IMR-90 (cell line): ENCODE results near the gene GPR37. TPM values are rescaled to one million over a fixed set of nuclear protein-coding genes. Genes with fewer than 3 reads are reported as not detected.

Experiments used
- ATAC-seq: fragments of 200-7000 bp; cut with Tn5 transposase; 2 replicates; pipeline ENCODE4 v1.9.1; 2020; ENCODE audit warnings: low read depth, mild to moderate bottlenecking, moderate library complexity
- BruUV-seq: library from RNA; stranded (reverse); fragments of 400-500 nt; replicated peaks from 2 replicates; lab custom pipeline; 2021; lab: Mats Ljungman, UMichigan
- CTCF ChIA-PET: fragments of 300-600 bp; formaldehyde crosslinking; extraction: SDS; loops from one replicate; lab custom pipeline; 2021; ENCODE audit warnings: antibody characterized with exemption; lab: Yijun Ruan, JAX
- POLR2A ChIA-PET: fragments of 300-600 bp; sonication (Branson Sonifier 250); formaldehyde crosslinking; loops from one replicate; lab custom pipeline; 2022; ENCODE audit warnings: antibody characterized with exemption; ENCODE audit not compliant: unreplicated experiment; lab: Charles Lee
- DNase-seq: peaks from one replicate; pipeline ENCODE4 v3.0.0; 2013
- H2AFZ ChIP-seq: replicated peaks from 2 replicates; pipeline ENCODE3; 2013; ENCODE audit warnings: low read length, mild to moderate bottlenecking; ENCODE audit not compliant: poor library complexity
- H2AK5ac ChIP-seq: 2 replicates; pipeline ENCODE4 v1.6.1; 2013; ENCODE audit warnings: low read depth, low read length, inconsistent platforms
- H2AK9ac ChIP-seq: replicated peaks from 2 replicates; pipeline ENCODE3; 2013; ENCODE audit warnings: mild to moderate bottlenecking, low read depth, low read length, moderate library complexity; ENCODE audit not compliant: poor library complexity
- H2BK120ac ChIP-seq: 2 replicates; pipeline ENCODE4 v1.6.1; 2013; ENCODE audit warnings: low read depth, low read length, inconsistent platforms
- H2BK15ac ChIP-seq: 3 replicates; pipeline ENCODE4 v1.6.1; 2013; ENCODE audit warnings: low read depth, low read length, inconsistent platforms
- H2BK20ac ChIP-seq: 2 replicates; pipeline ENCODE4 v1.6.1; 2013; ENCODE audit warnings: low read depth, mild to moderate bottlenecking, inconsistent platforms, low read length, moderate library complexity
- H2BK5ac ChIP-seq: 2 replicates; pipeline ENCODE4 v1.6.1; 2013; ENCODE audit warnings: mild to moderate bottlenecking, low read depth, low read length, inconsistent platforms; ENCODE audit not compliant: poor library complexity, severe bottlenecking
- H3K14ac ChIP-seq: replicated peaks from 2 replicates; pipeline ENCODE4 v1.6.1; 2013; ENCODE audit warnings: low read depth, low read length, inconsistent platforms
- H3K18ac ChIP-seq: 2 replicates; pipeline ENCODE4 v1.6.1; 2013; ENCODE audit warnings: low read depth, low read length, control low read depth
- H3K23ac ChIP-seq: 2 replicates; pipeline ENCODE4 v1.6.1; 2013; ENCODE audit warnings: low read depth, low read length, inconsistent platforms
- H3K27ac ChIP-seq: 2 replicates; pipeline ENCODE4 v1.5.1; 2013; ENCODE audit warnings: mild to moderate bottlenecking, control low read depth, low read length; ENCODE audit not compliant: insufficient read depth
- H3K27me3 ChIP-seq: 2 replicates; pipeline ENCODE4 v1.6.1; 2013; ENCODE audit warnings: low read length; ENCODE audit not compliant: control insufficient read depth, insufficient read depth
- H3K36me3 ChIP-seq: 2 replicates; pipeline ENCODE4 v1.6.1; 2013; ENCODE audit warnings: low read length, mixed read lengths; ENCODE audit not compliant: control insufficient read depth, insufficient read depth
- H3K4ac ChIP-seq: 2 replicates; pipeline ENCODE4 v1.6.1; 2013; ENCODE audit warnings: low read depth, low read length, inconsistent platforms
- H3K4me1 ChIP-seq: 2 replicates; pipeline ENCODE4 v1.6.1; 2013; ENCODE audit warnings: low read length, mixed read lengths; ENCODE audit not compliant: control insufficient read depth, insufficient read depth
- H3K4me2 ChIP-seq: 2 replicates; pipeline ENCODE4 v1.6.1; 2013; ENCODE audit warnings: low read depth, mild to moderate bottlenecking, control low read depth, low read length, moderate library complexity
- H3K4me3 ChIP-seq: 2 replicates; pipeline ENCODE4 v1.5.1; 2013; ENCODE audit warnings: low read depth, mild to moderate bottlenecking, control low read depth, low read length, moderate library complexity; ENCODE audit not compliant: insufficient read depth
- H3K56ac ChIP-seq: 2 replicates; pipeline ENCODE4 v1.6.1; 2013; ENCODE audit warnings: low read length, inconsistent platforms; ENCODE audit not compliant: insufficient read depth; ENCODE audit errors: extremely low read depth
- H3K79me1 ChIP-seq, 2 experiments: 2 replicates each; pipeline ENCODE4 v1.6.1; 2013; ENCODE audit warnings: low read length in 2 of 2, inconsistent platforms in 1 of 2, low read depth in 1 of 2
- H3K9ac ChIP-seq: 2 replicates; pipeline ENCODE4 v1.6.1; 2013; ENCODE audit warnings: low read depth, low read length, control low read depth
- H3K9me1 ChIP-seq: 2 replicates; pipeline ENCODE4 v1.6.1; 2013; ENCODE audit warnings: low read length, inconsistent platforms; ENCODE audit not compliant: insufficient read depth
- H3K9me3 ChIP-seq: 2 replicates; pipeline ENCODE4 v1.6.1; 2013; ENCODE audit warnings: low read length; ENCODE audit not compliant: control insufficient read depth, insufficient read depth
- H4K20me1 ChIP-seq: 2 replicates; pipeline ENCODE4 v1.6.1; 2013; ENCODE audit warnings: low read length, inconsistent platforms; ENCODE audit not compliant: insufficient read depth
- H4K5ac ChIP-seq: 2 replicates; pipeline ENCODE4 v1.6.1; 2013; ENCODE audit warnings: mild to moderate bottlenecking, low read depth, low read length, control low read depth
- H4K8ac ChIP-seq, 2 experiments: 2 replicates each; pipeline ENCODE4 v1.6.1; 2013; ENCODE audit warnings: low read depth in 2 of 2, low read length in 2 of 2, control low read depth in 1 of 2, inconsistent platforms in 1 of 2
- H4K91ac ChIP-seq: 2 replicates; pipeline ENCODE4 v1.6.1; 2013; ENCODE audit warnings: low read depth, low read length, inconsistent platforms; ENCODE audit not compliant: insufficient read depth
- BHLHE40 ChIP-seq: fragments of 150-350 bp; IDR thresholded peaks from 2 replicates; pipeline ENCODE4 v1.6.1; 2016; ENCODE audit warnings: mild to moderate bottlenecking, low read depth, low read length
- CEBPB ChIP-seq: IDR thresholded peaks from 2 replicates; pipeline ENCODE4 v1.6.1; 2012; ENCODE audit warnings: low read depth, low read length, improper control_type of control experiment
- CHD1 ChIP-seq: IDR thresholded peaks from 2 replicates; pipeline ENCODE4 v1.6.1; 2012; ENCODE audit warnings: low read depth, low read length, improper control_type of control experiment
- CTCF ChIP-seq: conservative IDR thresholded peaks from 2 replicates; pipeline ENCODE4 v1.5.1; 2012; ENCODE audit warnings: mild to moderate bottlenecking, low read depth, low read length, improper control_type of control experiment
- NFE2L2 ChIP-seq: fragments of 150-350 bp; IDR thresholded peaks from 2 replicates; pipeline ENCODE4 v1.6.1; 2016; ENCODE audit warnings: low read depth, mild to moderate bottlenecking, low read length
- POLR2A ChIP-seq: IDR thresholded peaks from 2 replicates; pipeline ENCODE4 v1.6.1; 2012; ENCODE audit warnings: mild to moderate bottlenecking, low read depth, low read length
- RFX5 ChIP-seq: IDR thresholded peaks from 2 replicates; pipeline ENCODE4 v1.8.0; 2012; ENCODE audit warnings: low read depth, mild to moderate bottlenecking, low read length, moderate library complexity
- SMC3 ChIP-seq: fragments of 150-350 bp; IDR thresholded peaks from 2 replicates; pipeline ENCODE4 v1.6.1; 2016; ENCODE audit warnings: low read depth, mild to moderate bottlenecking, antibody characterized with exemption, low read length, moderate library complexity
- USF2 ChIP-seq: fragments of 150-350 bp; IDR thresholded peaks from 2 replicates; pipeline ENCODE4 v1.6.1; 2017; ENCODE audit warnings: mild to moderate bottlenecking, antibody characterized with exemption, low read length, low read depth
- WGBS, 2 experiments: methylation state at CpG; one replicate each; pipeline versions ENCODE4 v1.1.5 to v1.1.7; 2013; ENCODE audit warnings: missing lambda C conversion rate in 2 of 2; ENCODE audit not compliant: insufficient read length in 1 of 2; ENCODE audit errors: extremely low coverage in 2 of 2; 5-methylcytosine and 5-hydroxymethylcytosine counted together
- dilution Hi-C: fragments of 300-500 bp; cut with HindIII; formaldehyde crosslinking; loops from one replicate; pipeline ENCODE4 v1.14.3; 2018; ENCODE audit warnings: low sequenced_read_pairs; ENCODE audit not compliant: unreplicated experiment
- in situ Hi-C: fragments of 300-500 bp; cut with MboI; formaldehyde crosslinking; loops from 3 replicates; pipeline ENCODE4 v1.14.3; 2019; ENCODE audit warnings: low sequenced_read_pairs, inconsistent platforms, mixed read lengths
- intact Hi-C: fragments of 100-400 bp; cut with micrococcal nuclease; formaldehyde crosslinking; loops from 2 replicates; pipeline ENCODE4 v1.10.0; 2022
- polyA plus RNA-seq, 3 experiments: library from polyadenylated mRNA; depleted of rRNA; stranded (reverse); fragments of >200 nt; gene quantifications; 2 replicates each; pipeline ENCODE4 v1.2.3, GENCODE V29; 2012; ENCODE audit warnings: low replicate concordance in 1 of 3
- total RNA-seq: library from RNA; depleted of rRNA; stranded (reverse); fragments of >200 nt; gene quantifications from 2 replicates; pipeline ENCODE4 v1.2.3, GENCODE V29; 2012

GPR37 gene
- total and polyA plus RNA-seq, 2 of the 4 experiments (the other 2 are of a cell fraction): 4.6 to 9.3 TPM

- Histone ChIP-seq H3K9ac (no peak overlapping the region), H3K27ac (no peak overlapping the region), H4K20me1 (no peaks in the 10 kb centered on the region), H3K4me2 (no peak overlapping the region), H3K4ac (no peak overlapping the region), H3K27me3 (no peaks in the 10 kb centered on the region), H2BK120ac (no peak overlapping the region), H4K91ac (no peak overlapping the region), H3K36me3 (no peaks in the 10 kb centered on the region), H2AK9ac (no peak overlapping the region), H4K8ac (no peak overlapping the region), H3K56ac (no peak overlapping the region), H3K18ac (no peak overlapping the region), H2AK5ac (no peak overlapping the region), H4K5ac (no peak overlapping the region), H2AFZ (no peak overlapping the region), H2BK15ac (no peak overlapping the region), H3K4me3 (no peak overlapping the region), H3K9me3 (no peaks in the 10 kb centered on the region), H3K23ac (no peak overlapping the region), H2BK5ac (no peak overlapping the region), H3K4me1 (no peaks in the 10 kb centered on the region), H3K79me1 (no peaks in the 10 kb centered on the region), H3K14ac (no peak overlapping the region), H3K9me1 (no peaks in the 10 kb centered on the region), H2BK20ac (no peak overlapping the region)
- in situ Hi-C loops: no loop called here
- BruUV-seq: no TSS peak
- no CpG with 5 or more reads among the region's 3 CpGs for WGBS, 2 experiments
- ATAC-seq (no peak), DNase-seq (no peak)
- CTCF ChIA-PET: no interaction called here
- POLR2A ChIA-PET: no interaction called here
- dilution Hi-C loops: loop anchor here (25.0 kb wide), 1 partner anchor 648 kb away; no protein-coding TSS in a partner anchor
- intact Hi-C loops: no loop called here
- TF ChIP-seq SMC3 (no peak), CTCF (no peak), CHD1 (no peak), USF2 (no peak), POLR2A (no peak), NFE2L2 (no peak), RFX5 (no peak), CEBPB (no peak), BHLHE40 (no peak)
Measured at GRCh38 chr7:124810605-124811004, 45.0 kb upstream of the GPR37 start.
